GM12878 (cell line): ENCODE results near the gene FRMD8. TPM values are rescaled to one million over a fixed set of nuclear protein-coding genes. Genes with fewer than 3 reads are reported as not detected.

Experiments used
- DPF2 ChIP-seq: fragments of 450-650 bp; IDR thresholded peaks from 2 replicates; pipeline ENCODE4 v1.6.1; 2017; ENCODE audit warnings: mild to moderate bottlenecking
- JUND ChIP-seq: IDR thresholded peaks from 2 replicates; pipeline ENCODE4 v1.6.1; 2012; ENCODE audit warnings: low read depth, mild to moderate bottlenecking, low read length, improper control_type of control experiment, moderate library complexity
- POLR2AphosphoS5 ChIP-seq: IDR thresholded peaks from 2 replicates; pipeline ENCODE4 v1.6.1; 2011; ENCODE audit warnings: mild to moderate bottlenecking, low read length, inconsistent platforms
- POU2F2 ChIP-seq: IDR thresholded peaks from 3 replicates; pipeline ENCODE4 v1.6.1; 2011; ENCODE audit warnings: low read depth, mild to moderate bottlenecking, low read length, borderline replicate concordance
- SP1 ChIP-seq: IDR thresholded peaks from one replicate; pipeline ENCODE4 v1.6.1; 2011; ENCODE audit warnings: low read depth, low read length
- TCF3 ChIP-seq: IDR thresholded peaks from 2 replicates; pipeline ENCODE4 v1.6.1; 2012; ENCODE audit warnings: low read depth, mild to moderate bottlenecking, low read length, borderline replicate concordance; ENCODE audit not compliant: insufficient read depth
- polyA plus RNA-seq, 11 experiments: library from polyadenylated mRNA; depleted of rRNA in 4 of 11; unstranded in 6 of 11; stranded (reverse) in 5 of 11; fragments of >200 nt; fragmentation: Nextera tagmentation in 4 of 11; fragmentation: Illumina TruSeq in 1 of 11; extraction: Ambion mirVana in 4 of 11; extraction: Trizol in 1 of 11; gene quantifications; 1 replicate in 1 of 11; 2 replicates in 10 of 11; pipeline versions ENCODE4 v1.2.1 to v1.2.3, GENCODE V29; 2011 to 2016; ENCODE audit warnings: inconsistent platforms in 2 of 11, missing spikeins in 2 of 11, low read depth in 1 of 11
- total RNA-seq, 4 experiments: library from RNA; depleted of rRNA in 3 of 4; stranded (reverse); fragments of >200 nt in 3 of 4; fragmentation: Illumina TruSeq in 1 of 4; extraction: Trizol in 1 of 4; gene quantifications; 2 replicates each; pipeline versions ENCODE4 v1.2.1 to v1.2.3, GENCODE V29; 2013 to 2021
- TF ChIP-seq, protein P1 (sequence below): fragments of 450-650 bp; IDR thresholded peaks from 2 replicates; pipeline ENCODE4 v1.6.1; 2017; ENCODE audit warnings: mild to moderate bottlenecking, moderate library complexity

FRMD8 gene
- total and polyA plus RNA-seq, 10 of the 15 experiments (the other 5 are each of a cell fraction or from before 2014, with no cell fraction given), result 8.3 to 69.4 (median 28.0) TPM

DNA sequence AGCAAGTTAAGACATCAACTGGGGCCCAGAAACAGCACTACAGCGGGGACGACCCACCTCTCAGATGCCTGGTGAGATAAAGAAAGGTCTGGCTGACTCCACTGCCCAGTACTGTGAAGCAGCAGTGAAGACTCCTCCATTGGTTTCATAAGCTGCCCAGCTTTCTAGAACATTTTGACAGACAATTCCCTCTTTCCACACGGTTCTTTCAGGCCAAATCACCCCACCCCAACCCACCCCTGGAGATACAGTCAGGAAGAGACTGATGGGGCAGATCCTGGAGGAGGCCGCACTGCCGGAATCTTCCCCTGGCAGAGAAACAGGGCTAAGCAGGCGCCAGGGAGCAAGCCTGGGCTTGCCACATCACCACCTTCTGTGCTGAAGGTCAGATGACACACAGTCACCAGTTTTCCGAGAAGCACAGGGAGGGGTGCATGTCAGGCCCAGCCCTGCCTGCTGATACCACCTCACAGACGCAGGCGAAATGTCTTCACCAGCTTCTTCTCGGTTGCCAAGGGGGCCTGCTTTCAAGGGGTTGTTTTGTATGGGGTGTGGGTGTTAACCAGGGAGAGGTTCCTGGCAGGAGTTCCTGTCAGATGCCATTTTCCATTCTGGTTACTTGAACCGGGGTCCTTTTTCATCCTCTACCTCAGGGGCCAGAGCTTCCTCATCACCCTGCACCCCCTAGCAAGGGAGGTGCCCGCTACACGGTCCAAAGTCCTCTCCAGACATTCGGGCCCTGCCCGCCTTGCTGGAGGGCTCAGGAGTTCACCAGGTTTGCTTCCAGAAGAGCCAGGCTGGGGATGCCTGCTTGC is 34.7 kb downstream of the FRMD8 start (continued):
- TF ChIP-seq SP1 (peak; percentile 54), JUND (no peak), DPF2 (peak; percentile 18; the same call in 1 of the 2 replicates), POLR2AphosphoS5 (peak; percentile 93), TCF3 (no peak), POU2F2 (peak; percentile 84; the same call in 2 of the 3 replicates)
- TF ChIP-seq, protein P1, sequence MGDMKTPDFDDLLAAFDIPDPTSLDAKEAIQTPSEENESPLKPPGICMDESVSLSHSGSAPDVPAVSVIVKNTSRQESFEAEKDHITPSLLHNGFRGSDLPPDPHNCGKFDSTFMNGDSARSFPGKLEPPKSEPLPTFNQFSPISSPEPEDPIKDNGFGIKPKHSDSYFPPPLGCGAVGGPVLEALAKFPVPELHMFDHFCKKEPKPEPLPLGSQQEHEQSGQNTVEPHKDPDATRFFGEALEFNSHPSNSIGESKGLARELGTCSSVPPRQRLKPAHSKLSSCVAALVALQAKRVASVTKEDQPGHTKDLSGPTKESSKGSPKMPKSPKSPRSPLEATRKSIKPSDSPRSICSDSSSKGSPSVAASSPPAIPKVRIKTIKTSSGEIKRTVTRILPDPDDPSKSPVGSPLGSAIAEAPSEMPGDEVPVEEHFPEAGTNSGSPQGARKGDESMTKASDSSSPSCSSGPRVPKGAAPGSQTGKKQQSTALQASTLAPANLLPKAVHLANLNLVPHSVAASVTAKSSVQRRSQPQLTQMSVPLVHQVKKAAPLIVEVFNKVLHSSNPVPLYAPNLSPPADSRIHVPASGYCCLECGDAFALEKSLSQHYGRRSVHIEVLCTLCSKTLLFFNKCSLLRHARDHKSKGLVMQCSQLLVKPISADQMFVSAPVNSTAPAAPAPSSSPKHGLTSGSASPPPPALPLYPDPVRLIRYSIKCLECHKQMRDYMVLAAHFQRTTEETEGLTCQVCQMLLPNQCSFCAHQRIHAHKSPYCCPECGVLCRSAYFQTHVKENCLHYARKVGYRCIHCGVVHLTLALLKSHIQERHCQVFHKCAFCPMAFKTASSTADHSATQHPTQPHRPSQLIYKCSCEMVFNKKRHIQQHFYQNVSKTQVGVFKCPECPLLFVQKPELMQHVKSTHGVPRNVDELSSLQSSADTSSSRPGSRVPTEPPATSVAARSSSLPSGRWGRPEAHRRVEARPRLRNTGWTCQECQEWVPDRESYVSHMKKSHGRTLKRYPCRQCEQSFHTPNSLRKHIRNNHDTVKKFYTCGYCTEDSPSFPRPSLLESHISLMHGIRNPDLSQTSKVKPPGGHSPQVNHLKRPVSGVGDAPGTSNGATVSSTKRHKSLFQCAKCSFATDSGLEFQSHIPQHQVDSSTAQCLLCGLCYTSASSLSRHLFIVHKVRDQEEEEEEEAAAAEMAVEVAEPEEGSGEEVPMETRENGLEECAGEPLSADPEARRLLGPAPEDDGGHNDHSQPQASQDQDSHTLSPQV, result 0 out of 2 replicates have a peak, but pooled peaks have one; percentile 30
